Common myeloid progenitor, CD34-positive (primary cell): ENCODE measurements around the gene VGLL4.
"Not testable (repeated sequence)": the region's sequence is repeated elsewhere in the genome, so short reads cannot be mapped to it uniquely, and the experiment has no call there.

Source experiments
- CTCF ChIA-PET: fragments of 350-600 bp; sonication (Branson Sonifier 250); formaldehyde crosslinking; loops from one replicate; lab custom pipeline; 2021; ENCODE audit warnings: antibody characterized with exemption; lab: Charles Lee
- POLR2A ChIA-PET: fragments of 350-600 bp; sonication (Branson Sonifier 250); formaldehyde crosslinking; loops from one replicate; lab custom pipeline; 2021; ENCODE audit warnings: antibody characterized with exemption; lab: Charles Lee
- DNase-seq, 3 donors: peaks; one replicate each; pipeline versions ENCODE4 v3.0.0 to v3.0.0-alpha.2; 2013
- H3K27ac ChIP-seq, 2 experiments: 1 replicate in 1 of 2; 2 replicates in 1 of 2; pipeline ENCODE4 v1.7.0; 2013; ENCODE audit warnings: inconsistent platforms in 2 of 2, low read length in 2 of 2, mild to moderate bottlenecking in 2 of 2, low read depth in 1 of 2, moderate library complexity in 1 of 2; ENCODE audit not compliant: severe bottlenecking in 2 of 2, insufficient read depth in 1 of 2, poor library complexity in 1 of 2
- H3K27me3 ChIP-seq, 5 experiments: replicated peaks in 2 of 5; 1 replicate in 3 of 5; 2 replicates in 2 of 5; pipeline versions ENCODE4 v1.6.1 to v1.7.0; 2013; ENCODE audit warnings: low read length in 4 of 5, mild to moderate bottlenecking in 2 of 5, moderate library complexity in 2 of 5, inconsistent platforms in 1 of 5; ENCODE audit not compliant: insufficient read depth in 5 of 5, control insufficient read depth in 4 of 5
- H3K36me3 ChIP-seq, 4 experiments: 1 replicate in 2 of 4; 2 replicates in 2 of 4; pipeline versions ENCODE4 v1.6.1 to v1.7.0; 2013; ENCODE audit warnings: low read length in 3 of 4, control low read depth in 1 of 4, mild to moderate bottlenecking in 1 of 4; ENCODE audit not compliant: control insufficient read depth in 4 of 4, insufficient read depth in 4 of 4
- H3K4me1 ChIP-seq, 4 experiments: 1 replicate in 3 of 4; 2 replicates in 1 of 4; pipeline versions ENCODE4 v1.6.1 to v1.7.1; 2013; ENCODE audit warnings: low read length in 3 of 4, mild to moderate bottlenecking in 3 of 4, control low read depth in 1 of 4, inconsistent platforms in 1 of 4, moderate library complexity in 1 of 4; ENCODE audit not compliant: control insufficient read depth in 4 of 4, insufficient read depth in 4 of 4; ENCODE audit errors: control extremely low read depth in 1 of 4
- H3K4me3 ChIP-seq, 7 experiments: 1 replicate in 4 of 7; 2 replicates in 3 of 7; pipeline versions ENCODE4 v1.5.1 to v1.7.0; 2013; ENCODE audit warnings: mild to moderate bottlenecking in 7 of 7, low read length in 6 of 7, moderate library complexity in 6 of 7, inconsistent platforms in 2 of 7, low read depth in 2 of 7, control low read depth in 1 of 7; ENCODE audit not compliant: insufficient read depth in 4 of 7, control insufficient read depth in 1 of 7; ENCODE audit errors: extremely low read depth in 1 of 7
- H3K9me3 ChIP-seq, 5 experiments: 1 replicate in 4 of 5; 2 replicates in 1 of 5; pipeline versions ENCODE4 v1.6.1 to v1.7.1; 2013; ENCODE audit warnings: low read length in 4 of 5, mild to moderate bottlenecking in 2 of 5, inconsistent platforms in 1 of 5, low read depth in 1 of 5, moderate library complexity in 1 of 5; ENCODE audit not compliant: control insufficient read depth in 4 of 5, insufficient read depth in 2 of 5; ENCODE audit errors: control extremely low read depth in 1 of 5
- WGBS: methylation state at CpG from one replicate; pipeline ENCODE4 v1.1.5; 2013; ENCODE audit not compliant: insufficient coverage; 5-methylcytosine and 5-hydroxymethylcytosine counted together

Gene VGLL4

DNA sequence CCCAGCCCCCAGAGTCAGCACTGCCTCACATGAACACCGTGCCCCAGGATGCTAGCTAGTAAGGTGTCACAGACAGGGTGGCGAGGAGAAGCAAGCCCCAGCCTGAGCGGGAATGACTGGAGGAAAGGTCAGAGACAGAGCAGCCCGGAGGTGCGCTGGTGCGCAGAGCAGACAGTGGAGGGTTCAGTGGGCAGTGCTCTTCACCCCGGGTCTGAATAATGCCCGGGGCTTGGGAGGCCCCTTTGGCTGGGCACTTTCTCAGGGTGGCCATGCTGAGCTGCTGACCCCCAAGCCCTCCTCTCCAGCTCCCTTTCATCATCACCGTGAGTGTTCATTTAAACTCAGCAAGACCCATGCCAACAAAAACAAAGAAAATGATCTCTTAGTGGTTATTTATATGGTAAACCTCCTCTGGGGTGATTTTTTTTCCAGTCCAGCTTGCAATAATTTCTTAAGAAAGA lies 110.8 kb downstream of the VGLL4 start:
- CTCF ChIA-PET, result interaction anchor here (1.4 kb wide), 1 partner anchor 10 kb away, joined by 3 read pairs; no protein-coding TSS in a partner anchor
- WGBS, result 92% methylated on average over 7 of the region's 9 CpGs

GRCh38 chr3:11530153-11530721 lies 113.5 kb downstream of the VGLL4 start:
- ChIA-PET POLR2A (no interaction called here), CTCF (no interaction called here)
- Histone ChIP-seq H3K4me1 (no peaks in the 10 kb centered on the region), H3K4me3 (no peak overlapping the region), H3K9me3 (peaks cover 0 to 2% (median 0%) of the 10 kb centered on the region in 5 experiments), H3K27me3 (no peaks in the 10 kb centered on the region), H3K36me3 (no peaks in the 10 kb centered on the region), H3K27ac (no peak overlapping the region)
- no peak for DNase-seq
- WGBS, result 98% methylated on average over 11 of the region's 11 CpGs

More for the DNA sequence above, 110.8 kb downstream of the VGLL4 start:
- H3K4me1 ChIP-seq, result no peaks in the 10 kb centered on the region
- H3K4me3 ChIP-seq, result no peak overlapping the region
- H3K27me3 ChIP-seq, result no peaks in the 10 kb centered on the region
- no peak overlapping the region for H3K27ac ChIP-seq
- POLR2A ChIA-PET, result no interaction called here
- no peaks in the 10 kb centered on the region for H3K36me3 ChIP-seq
- H3K9me3 ChIP-seq, result no peaks in the 10 kb centered on the region
- DNase-seq, result no peak

GRCh38 chr3:11529281-11529680 lies 114.4 kb downstream of the VGLL4 start:
- ChIA-PET CTCF (no interaction called here), POLR2A (no interaction called here)
- H3K4me1 ChIP-seq, result no peaks in the 10 kb centered on the region
- DNase-seq, result no peak
- H3K27ac ChIP-seq, result no peak overlapping the region
- no peak overlapping the region for H3K4me3 ChIP-seq
- H3K27me3 ChIP-seq, result no peaks in the 10 kb centered on the region
- H3K36me3 ChIP-seq, result no peaks in the 10 kb centered on the region
- H3K9me3 ChIP-seq, result peaks cover 0 to 2% (median 0%) of the 10 kb centered on the region in 5 experiments
- WGBS, result 61% methylated on average over 2 of the region's 4 CpGs

DNA sequence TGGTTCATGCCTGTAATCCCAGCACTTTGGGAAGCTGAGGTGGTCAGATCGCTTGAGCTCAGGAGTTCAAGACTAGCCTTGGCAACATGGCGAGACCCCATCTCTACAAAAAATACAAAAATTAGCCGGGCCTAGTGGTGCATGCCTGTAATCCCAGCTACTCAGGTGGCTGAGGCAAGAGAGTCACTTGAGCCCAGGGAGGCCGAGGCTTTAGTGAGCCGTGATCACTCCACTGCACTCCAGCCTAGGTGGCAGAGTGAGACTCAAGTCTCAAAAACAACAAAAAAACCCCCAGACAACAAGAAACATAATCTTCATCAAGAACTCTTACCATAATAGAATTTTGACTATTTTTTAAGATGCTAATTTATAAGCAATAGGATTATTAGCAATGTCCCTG lies 117.6 kb downstream of the VGLL4 start:
- DNase-seq, CTCF ChIA-PET, H3K4me3 ChIP-seq, H3K9me3 ChIP-seq, H3K27ac ChIP-seq, H3K36me3 ChIP-seq, H3K27me3 ChIP-seq: not testable (repeated sequence)
- POLR2A ChIA-PET, result interaction anchor here (0.7 kb wide), 1 partner anchor 1285 kb away, joined by 3 read pairs; no protein-coding TSS in a partner anchor
- peaks cover 0 to 10% (median 6%) of the 10 kb centered on the region in 4 experiments for H3K4me1 ChIP-seq
- WGBS, result 94% methylated on average over 5 of the region's 5 CpGs

- peaks cover 0 to 10% (median 6%) of the 10 kb centered on the region in 4 experiments for H3K4me1 ChIP-seq
- no peaks in the 10 kb centered on the region for H3K36me3 ChIP-seq
- no peak overlapping the region for H3K27ac ChIP-seq
- H3K4me3 ChIP-seq, result peak overlapping the region in 1 of 7 experiments; percentile 17
- no peaks in the 10 kb centered on the region for H3K27me3 ChIP-seq
- CTCF ChIA-PET, result no interaction called here
- 53% methylated on average over 4 of the region's 7 CpGs for WGBS
- peak in 1 of 3 donors; percentile 19 for DNase-seq
- H3K9me3 ChIP-seq, result peaks cover 0 to 2% (median 0%) of the 10 kb centered on the region in 5 experiments
- POLR2A ChIA-PET, result no interaction called here
Observed at GRCh38 chr3:11523572-11524101, 120.1 kb downstream of the VGLL4 start.

- no peak for DNase-seq
- WGBS, result 67% methylated on average over 3 of the region's 8 CpGs
- POLR2A ChIA-PET, result interaction anchor here (0.6 kb wide), 1 partner anchor 14 kb away, joined by 3 read pairs; no protein-coding TSS in a partner anchor
- H3K4me1 ChIP-seq, result peaks cover 0 to 10% (median 6%) of the 10 kb centered on the region in 4 experiments
- no peaks in the 10 kb centered on the region for H3K36me3 ChIP-seq
- H3K9me3 ChIP-seq, result peaks cover 0 to 2% (median 0%) of the 10 kb centered on the region in 5 experiments
- no peaks in the 10 kb centered on the region for H3K27me3 ChIP-seq
- no peak overlapping the region for H3K27ac ChIP-seq
- peak overlapping the region in 1 of 7 experiments; percentile 17 for H3K4me3 ChIP-seq
- CTCF ChIA-PET, result interaction anchor here (1.3 kb wide), 1 partner anchor 10 kb away, joined by 3 read pairs; no protein-coding TSS in a partner anchor
Observed at GRCh38 chr3:11522953-11523571, 120.7 kb downstream of the VGLL4 start.

DNA sequence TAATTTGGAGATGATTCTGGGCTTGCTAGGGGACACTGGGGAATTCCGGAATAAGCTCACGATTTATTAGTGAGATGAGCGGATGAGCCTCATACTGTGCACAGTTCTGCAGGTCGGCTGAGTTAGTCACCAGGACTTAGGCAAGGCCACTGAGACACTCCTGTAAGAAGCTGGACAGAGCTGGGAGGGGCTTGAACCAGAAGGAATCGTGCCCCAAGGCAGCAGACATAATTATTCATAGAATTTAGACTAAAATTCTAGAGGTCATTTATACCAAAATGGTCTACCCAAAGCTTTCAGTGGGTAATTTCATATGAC lies 121.4 kb downstream of the VGLL4 start:
- no peaks in the 10 kb centered on the region for H3K36me3 ChIP-seq
- no peak for DNase-seq
- H3K4me1 ChIP-seq, result peaks cover 0 to 10% (median 6%) of the 10 kb centered on the region in 4 experiments
- ChIA-PET POLR2A (interaction anchor here (0.6 kb wide), 1 partner anchor 13 kb away, joined by 3 read pairs; no protein-coding TSS in a partner anchor), CTCF (interaction anchor here (1.3 to 1.5 kb wide), 2 partner anchors 10 to 34 kb away, joined by 3 read pairs; no protein-coding TSS in a partner anchor)
- no peak overlapping the region for H3K27ac ChIP-seq
- 100% methylated on average over 4 of the region's 5 CpGs for WGBS
- H3K27me3 ChIP-seq, result no peaks in the 10 kb centered on the region
- H3K4me3 ChIP-seq, result no peak overlapping the region
- no peaks in the 10 kb centered on the region for H3K9me3 ChIP-seq
